Progenitor cell of endocrine pancreas (in vitro differentiated cells): ENCODE data around the gene HOXA4. TPM values are rescaled to one million over a fixed set of nuclear protein-coding genes. Genes with fewer than 3 reads are reported as not detected.
A peak's percentile ranks its signal among the peaks of the same experiment; 100 is the strongest.

ENCODE experiments used
- DNase-seq: peaks from one replicate; pipeline ENCODE4 v3.0.0; 2021; ENCODE audit warnings: low spot score; ENCODE audit not compliant: unreplicated experiment
- H3K27ac Mint-ChIP-seq: 2 replicates; pipeline ENCODE4 v1.8.0; 2021; ENCODE audit warnings: mild to moderate bottlenecking, moderate library complexity, mixed read lengths
- H3K27me3 Mint-ChIP-seq: 2 replicates; pipeline ENCODE4 v1.8.0; 2021; ENCODE audit warnings: mixed read lengths
- H3K36me3 Mint-ChIP-seq: 2 replicates; pipeline ENCODE4 v1.8.0; 2022; ENCODE audit warnings: mixed read lengths; ENCODE audit not compliant: insufficient read depth
- H3K4me1 Mint-ChIP-seq: 2 replicates; pipeline ENCODE4 v1.8.0; 2021; ENCODE audit warnings: low read depth, mixed read lengths
- H3K4me3 Mint-ChIP-seq: 2 replicates; pipeline ENCODE4 v1.8.0; 2021; ENCODE audit warnings: low read depth, mild to moderate bottlenecking, moderate library complexity, mixed read lengths
- H3K9me3 Mint-ChIP-seq: 2 replicates; pipeline ENCODE4 v1.8.0; 2021; ENCODE audit warnings: low read depth, mixed read lengths
- CTCF ChIP-seq: fragments of 200-600 bp; sonication (generic); IDR thresholded peaks from one replicate; pipeline ENCODE4 v1.5.0; 2021; ENCODE audit warnings: antibody characterized with exemption, mild to moderate bottlenecking; ENCODE audit not compliant: unreplicated experiment
- total RNA-seq: library from RNA; stranded (reverse); gene quantifications from 2 replicates; pipeline ENCODE4 v1.2.1, GENCODE V29; 2021

Gene HOXA4
- total RNA-seq, 1 donor from 2014 or later = 13.7 TPM

GRCh38 chr7:27146491-27147198 is 16.1 kb upstream of the HOXA4 start:
- no peak overlapping the region for H3K4me3 Mint-ChIP-seq
- H3K27ac Mint-ChIP-seq = no peak overlapping the region
- peaks cover 71% of the 10 kb centered on the region for H3K27me3 Mint-ChIP-seq
- TF ChIP-seq CTCF = no peak
- no peaks in the 10 kb centered on the region for H3K9me3 Mint-ChIP-seq
- peaks cover 2% of the 10 kb centered on the region for H3K36me3 Mint-ChIP-seq
- no peak for DNase-seq
- peaks cover 20% of the 10 kb centered on the region for H3K4me1 Mint-ChIP-seq

GRCh38 chr7:27145914-27146412 is 15.4 kb upstream of the HOXA4 start:
- H3K4me1 Mint-ChIP-seq = peaks cover 25% of the 10 kb centered on the region
- peaks cover 65% of the 10 kb centered on the region for H3K27me3 Mint-ChIP-seq
- TF ChIP-seq CTCF = no peak
- DNase-seq = no peak
- H3K36me3 Mint-ChIP-seq = peaks cover 6% of the 10 kb centered on the region
- H3K9me3 Mint-ChIP-seq = no peaks in the 10 kb centered on the region
- H3K27ac Mint-ChIP-seq = no peak overlapping the region
- no peak overlapping the region for H3K4me3 Mint-ChIP-seq

GRCh38 chr7:27145165-27145913 is 14.8 kb upstream of the HOXA4 start:
- H3K4me1 Mint-ChIP-seq = peaks cover 26% of the 10 kb centered on the region
- H3K9me3 Mint-ChIP-seq = no peaks in the 10 kb centered on the region
- TF ChIP-seq CTCF = no peak
- no peak overlapping the region for H3K27ac Mint-ChIP-seq
- peaks cover 58% of the 10 kb centered on the region for H3K27me3 Mint-ChIP-seq
- peaks cover 6% of the 10 kb centered on the region for H3K36me3 Mint-ChIP-seq
- DNase-seq = no peak
- peak overlapping the region; percentile 20 for H3K4me3 Mint-ChIP-seq

- DNase-seq = no peak
- peaks cover 29% of the 10 kb centered on the region for H3K4me1 Mint-ChIP-seq
- peaks cover 53% of the 10 kb centered on the region for H3K27me3 Mint-ChIP-seq
- no peak for TF ChIP-seq CTCF
- H3K4me3 Mint-ChIP-seq = peak overlapping the region; percentile 20
- H3K36me3 Mint-ChIP-seq = peaks cover 6% of the 10 kb centered on the region
- no peak overlapping the region for H3K27ac Mint-ChIP-seq
- no peaks in the 10 kb centered on the region for H3K9me3 Mint-ChIP-seq
Measured at GRCh38 chr7:27144781-27145164, 14.2 kb upstream of the HOXA4 start.

- TF ChIP-seq CTCF = no peak
- H3K4me3 Mint-ChIP-seq = peak overlapping the region; percentile 93
- no peaks in the 10 kb centered on the region for H3K9me3 Mint-ChIP-seq
- H3K27me3 Mint-ChIP-seq = peaks cover 47% of the 10 kb centered on the region
- peaks cover 6% of the 10 kb centered on the region for H3K36me3 Mint-ChIP-seq
- peaks cover 27% of the 10 kb centered on the region for H3K4me1 Mint-ChIP-seq
- peak overlapping the region; percentile 52 for H3K27ac Mint-ChIP-seq
- no peak for DNase-seq
Measured at GRCh38 chr7:27143950-27144780, 13.6 kb upstream of the HOXA4 start.
